Spleen (tissue), 7 donors: ENCODE data around the gene INHBE.
"Not testable (repeated sequence)": the region's sequence is repeated elsewhere in the genome, so short reads cannot be mapped to it uniquely, and the experiment has no call there.

Experiments used
- CTCF ChIP-seq, 11 experiments: fragments of 200-600 bp in 7 of 11; fragments of 450-650 bp in 4 of 11; sonication (generic) in 4 of 11; IDR thresholded peaks in 8 of 11; conservative IDR thresholded peaks in 3 of 11; 1 replicate in 7 of 11; 2 replicates in 4 of 11; pipeline versions ENCODE4 v1.4.0 to v1.8.0; 2016 to 2021; ENCODE audit warnings: antibody characterized with exemption in 11 of 11, inconsistent platforms in 4 of 11, mild to moderate bottlenecking in 1 of 11
- POLR2A ChIP-seq, 3 donors: fragments of 450-650 bp; IDR thresholded peaks; one replicate each; pipeline ENCODE4 v1.5.1; 2017; ENCODE audit warnings: antibody characterized with exemption in 3 of 3, mild to moderate bottlenecking in 1 of 3
- donor health status: DM: no; HTN: no; CAD: no; lungs with moderate emphysema.
- donor health status: DM: no; HTN: no; CAD: no.
- donor health status: DM: no; HTN: no; CAD: no.

- TF ChIP-seq POLR2A (IDR thresholded peaks at IDR 0.05); CTCF (IDR thresholded peaks at IDR 0.05 in 8 of 11, conservative IDR thresholded peaks at IDR 0.05 in 3 of 11): not testable (repeated sequence)
These were observed 10.8 kb upstream of the INHBE start for GRCh38 chr12:57444337-57444736.
